GM18870 (cell line): ENCODE measurements around the gene CPZ.
"Not testable (repeated sequence)": the region's sequence is repeated elsewhere in the genome, so short reads cannot be mapped to it uniquely, and the experiment has no call there.

Source experiments
- ATAC-seq: cut with Tn5 transposase; IDR thresholded peaks from one replicate; pipeline ENCODE4 v1.9.1; 2021; ENCODE audit warnings: moderate library complexity; ENCODE audit not compliant: unreplicated experiment

Gene CPZ

GRCh38 chr4:8648816-8649630, 56.5 kb downstream of the CPZ start:
- ATAC-seq = no peak

- no peak for ATAC-seq
These were observed 57.2 kb downstream of the CPZ start for GRCh38 chr4:8649631-8650361.

- no peak for ATAC-seq
These were observed 59.2 kb downstream of the CPZ start for GRCh38 chr4:8651661-8652180.

- no peak for ATAC-seq
These were observed 59.9 kb downstream of the CPZ start for GRCh38 chr4:8652181-8653078.

- ATAC-seq = no peak
These were observed 60.9 kb downstream of the CPZ start for GRCh38 chr4:8653326-8654000.

GRCh38 chr4:8654139-8654538, 61.6 kb downstream of the CPZ start:
- ATAC-seq = not testable (repeated sequence)

GRCh38 chr4:8655411-8656184, 63.0 kb downstream of the CPZ start:
- ATAC-seq = no peak

GRCh38 chr4:8656185-8656517, 63.6 kb downstream of the CPZ start:
- no peak for ATAC-seq

- no peak for ATAC-seq
These were observed 64.3 kb downstream of the CPZ start for GRCh38 chr4:8656711-8657380.

GRCh38 chr4:8657381-8658088, 65.0 kb downstream of the CPZ start:
- no peak for ATAC-seq

GRCh38 chr4:8662776-8663175, 70.2 kb downstream of the CPZ start:
- no peak for ATAC-seq

GRCh38 chr4:8664031-8664805, 71.7 kb downstream of the CPZ start:
- ATAC-seq = no peak

GRCh38 chr4:8664976-8665375, 72.4 kb downstream of the CPZ start:
- no peak for ATAC-seq

GRCh38 chr4:8665406-8666360, 73.1 kb downstream of the CPZ start:
- no peak for ATAC-seq

- no peak for ATAC-seq
These were observed 74.0 kb downstream of the CPZ start for GRCh38 chr4:8666581-8666980.
